Vagina (tissue), 2 donors: ENCODE data around the gene OPALIN. TPM values are rescaled to one million over a fixed set of nuclear protein-coding genes. Genes with fewer than 3 reads are reported as not detected.
A peak's percentile ranks its signal among the peaks of the same experiment; 100 is the strongest.

Experiments
- DNase-seq, 2 donors: peaks; one replicate each; pipeline ENCODE4 v3.0.0-alpha.2; 2017; ENCODE audit errors: extremely low spot score in 2 of 2
- H3K27ac ChIP-seq: fragments of 200-600 bp; sonication (generic); one replicate; pipeline ENCODE4 v1.5.1; 2019
- H3K27me3 ChIP-seq: fragments of 200-600 bp; sonication (generic); one replicate; pipeline ENCODE4 v1.5.1; 2019
- H3K36me3 ChIP-seq, 2 donors: fragments of 200-600 bp; sonication (generic); one replicate each; pipeline ENCODE4 v1.5.1; 2017 to 2019
- H3K4me1 ChIP-seq: fragments of 200-600 bp; sonication (generic); one replicate; pipeline ENCODE4 v1.5.1; 2019
- H3K4me3 ChIP-seq, 2 donors: fragments of 200-600 bp; sonication (generic); 1 replicate in 1 of 2; 2 replicates in 1 of 2; pipeline ENCODE4 v1.5.1; 2016 to 2019
- H3K9me3 ChIP-seq: fragments of 200-600 bp; sonication (generic); one replicate; pipeline ENCODE4 v1.5.1; 2019
- CTCF ChIP-seq, 3 experiments: fragments of 450-650 bp in 2 of 3; fragments of 200-600 bp in 1 of 3; sonication (generic) in 1 of 3; IDR thresholded peaks; one replicate each; pipeline ENCODE4 v1.5.1; 2017 to 2019; ENCODE audit warnings: antibody characterized with exemption in 3 of 3, mild to moderate bottlenecking in 2 of 3, moderate library complexity in 2 of 3
- POLR2A ChIP-seq, 2 donors: fragments of 450-650 bp; IDR thresholded peaks; one replicate each; pipeline ENCODE4 v1.6.1; 2017; ENCODE audit warnings: antibody characterized with exemption in 2 of 2, mild to moderate bottlenecking in 2 of 2, moderate library complexity in 2 of 2
- POLR2AphosphoS5 ChIP-seq, 2 donors: sonication (generic); formaldehyde crosslinking; IDR thresholded peaks; one replicate each; pipeline ENCODE4 v1.9.0; 2017; ENCODE audit warnings: antibody characterized with exemption in 2 of 2, mild to moderate bottlenecking in 2 of 2, low read depth in 1 of 2; ENCODE audit not compliant: insufficient read depth in 1 of 2
- intact Hi-C: fragments of 100-400 bp; cut with DNase I; formaldehyde crosslinking; loops from one replicate; pipeline ENCODE4 v1.15.1; 2023
- total RNA-seq: library from RNA; depleted of rRNA; stranded (reverse); fragments of >200 nt; gene quantifications from one replicate; pipeline ENCODE4 v1.2.3, GENCODE V29; 2016

OPALIN gene
- total RNA-seq, 1 donor from 2014 or later, result not detected

DNA sequence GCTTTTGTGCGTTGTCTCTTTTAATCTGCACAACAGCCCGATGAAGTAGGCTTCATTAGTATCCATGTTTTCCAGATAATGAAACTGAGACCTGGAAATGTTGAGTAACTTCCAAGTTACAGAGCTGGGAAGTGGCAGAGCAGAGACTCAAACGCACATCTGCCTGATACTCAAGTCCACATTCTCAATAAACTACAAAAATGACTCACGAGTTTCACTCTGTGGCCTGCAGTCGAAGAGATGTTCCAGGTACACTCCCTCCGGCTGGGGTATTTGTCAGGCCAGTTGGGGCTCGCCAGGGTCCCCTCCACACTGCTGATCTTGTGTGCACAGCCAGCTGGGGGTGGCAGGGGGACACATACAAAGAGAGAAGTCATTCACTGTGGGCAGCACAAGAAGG lies 17.7 kb upstream of the OPALIN start:
- Histone ChIP-seq H3K9me3 (no peaks in the 10 kb centered on the region), H3K27ac (no peak overlapping the region), H3K4me3 (no peak overlapping the region), H3K4me1 (peaks cover 21% of the 10 kb centered on the region), H3K27me3 (no peaks in the 10 kb centered on the region), H3K36me3 (no peaks in the 10 kb centered on the region)
- DNase-seq, result no peak
- TF ChIP-seq CTCF (IDR thresholded peaks at IDR 0.05) (no peak), POLR2AphosphoS5 (IDR thresholded peaks at IDR 0.05; ENCODE audit: insufficient read depth in 1 of 2, low read depth in 1 of 2) (no peak), POLR2A (IDR thresholded peaks at IDR 0.05) (no peak)
- intact Hi-C loops, result no loop called here

GRCh38 chr10:96374985-96375830 lies 16.4 kb upstream of the OPALIN start:
- no peak for TF ChIP-seq POLR2A (IDR thresholded peaks at IDR 0.05)
- peak; percentile 36 to 90 (median 80) for TF ChIP-seq CTCF (IDR thresholded peaks at IDR 0.05)
- TF ChIP-seq POLR2AphosphoS5 (IDR thresholded peaks at IDR 0.05; ENCODE audit: insufficient read depth in 1 of 2, low read depth in 1 of 2), result peak; percentile 20 to 27
- Histone ChIP-seq H3K9me3 (no peaks in the 10 kb centered on the region), H3K4me1 (peaks cover 21% of the 10 kb centered on the region), H3K36me3 (no peaks in the 10 kb centered on the region), H3K4me3 (peak overlapping the region; percentile 30 to 43), H3K27me3 (no peaks in the 10 kb centered on the region), H3K27ac (no peak overlapping the region)
- DNase-seq, result no peak
- intact Hi-C loops, result no loop called here

- Histone ChIP-seq H3K9me3 (no peaks in the 10 kb centered on the region), H3K36me3 (no peaks in the 10 kb centered on the region), H3K4me1 (peaks cover 21% of the 10 kb centered on the region), H3K27ac (no peak overlapping the region), H3K4me3 (peak overlapping the region; percentile 30 to 43), H3K27me3 (no peaks in the 10 kb centered on the region)
- intact Hi-C loops, result no loop called here
- TF ChIP-seq POLR2AphosphoS5 (IDR thresholded peaks at IDR 0.05; ENCODE audit: insufficient read depth in 1 of 2, low read depth in 1 of 2) (no peak), CTCF (IDR thresholded peaks at IDR 0.05) (no peak), POLR2A (IDR thresholded peaks at IDR 0.05) (no peak)
- no peak for DNase-seq
Observed at GRCh38 chr10:96374639-96374984, 15.8 kb upstream of the OPALIN start.

DNA sequence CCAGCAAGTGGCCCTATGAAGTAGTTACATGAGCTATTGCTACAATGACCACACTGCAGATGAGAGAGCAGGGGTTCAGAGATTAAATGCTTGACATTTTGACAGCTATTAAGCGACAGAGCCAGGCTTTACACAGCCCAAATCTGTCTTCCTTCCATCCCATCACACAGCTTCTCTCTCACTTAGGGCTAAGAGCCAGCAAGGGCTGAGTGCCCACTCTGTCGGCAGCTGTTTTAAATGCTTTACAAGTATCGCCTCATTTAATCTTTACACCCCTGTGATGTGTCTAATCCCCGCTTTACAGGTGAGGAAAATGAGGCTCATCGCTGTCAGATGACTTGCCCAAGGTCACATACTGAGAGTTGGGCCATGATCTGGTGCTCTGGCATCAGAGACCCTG lies 15.2 kb upstream of the OPALIN start:
- Histone ChIP-seq H3K4me1 (peaks cover 21% of the 10 kb centered on the region), H3K9me3 (no peaks in the 10 kb centered on the region), H3K4me3 (no peak overlapping the region), H3K36me3 (no peaks in the 10 kb centered on the region), H3K27ac (no peak overlapping the region), H3K27me3 (no peaks in the 10 kb centered on the region)
- no peak for DNase-seq
- TF ChIP-seq CTCF (IDR thresholded peaks at IDR 0.05) (no peak), POLR2A (IDR thresholded peaks at IDR 0.05) (no peak), POLR2AphosphoS5 (IDR thresholded peaks at IDR 0.05; ENCODE audit: insufficient read depth in 1 of 2, low read depth in 1 of 2) (no peak)
- intact Hi-C loops, result no loop called here

DNA sequence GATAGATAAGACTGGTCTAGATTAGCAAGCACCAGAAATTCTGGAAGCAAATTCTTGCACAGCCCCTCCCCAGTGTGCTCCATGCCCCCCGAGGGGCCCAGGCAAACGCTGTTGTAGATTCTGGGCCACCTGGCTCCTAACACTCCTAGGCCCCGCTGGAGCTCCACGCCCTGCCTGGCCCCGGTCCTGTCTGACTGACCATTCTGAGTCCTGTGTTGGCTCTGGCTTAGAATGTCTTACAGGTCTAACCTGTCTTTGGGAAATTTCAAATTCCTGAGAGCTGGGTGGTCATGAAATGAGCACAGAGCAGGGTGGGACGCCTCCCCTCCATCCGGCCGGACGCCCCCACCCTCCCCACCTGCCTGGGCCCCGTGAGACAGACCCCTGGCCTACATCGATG lies 12.6 kb upstream of the OPALIN start:
- Histone ChIP-seq H3K9me3 (no peaks in the 10 kb centered on the region), H3K4me1 (peaks cover 12% of the 10 kb centered on the region), H3K27ac (no peak overlapping the region), H3K36me3 (no peaks in the 10 kb centered on the region), H3K4me3 (no peak overlapping the region), H3K27me3 (no peaks in the 10 kb centered on the region)
- TF ChIP-seq POLR2A (IDR thresholded peaks at IDR 0.05), result no peak
- no peak for TF ChIP-seq POLR2AphosphoS5 (IDR thresholded peaks at IDR 0.05; ENCODE audit: insufficient read depth in 1 of 2, low read depth in 1 of 2)
- TF ChIP-seq CTCF (IDR thresholded peaks at IDR 0.05), result no peak
- DNase-seq, result no peak
- intact Hi-C loops, result no loop called here
